H9 (cell line): ENCODE data around the gene ZC3HAV1L. TPM values are rescaled to one million over a fixed set of nuclear protein-coding genes. Genes with fewer than 3 reads are reported as not detected.

Experiments
- DNase-seq: peaks from one replicate; pipeline ENCODE4 v3.0.0-alpha.2; 2017
- H2AFZ ChIP-seq: one replicate; pipeline ENCODE4 v1.6.1; 2013; ENCODE audit warnings: mild to moderate bottlenecking, low read length, control low read depth, moderate library complexity
- H2AK5ac ChIP-seq: 2 replicates; pipeline ENCODE4 v1.6.1; 2013; ENCODE audit warnings: low read length, control low read depth, mixed read lengths; ENCODE audit not compliant: insufficient read length
- H2BK120ac ChIP-seq: one replicate; pipeline ENCODE4 v1.6.1; 2013; ENCODE audit warnings: low read depth, mild to moderate bottlenecking, low read length, control low read depth, inconsistent platforms; ENCODE audit not compliant: poor library complexity, severe bottlenecking
- H2BK12ac ChIP-seq: 2 replicates; pipeline ENCODE4 v1.6.1; 2013; ENCODE audit warnings: low read length, control low read depth, mixed read lengths, low read depth; ENCODE audit not compliant: insufficient read length
- H2BK15ac ChIP-seq: 2 replicates; pipeline ENCODE4 v1.6.1; 2013; ENCODE audit warnings: low read depth, low read length, control low read depth
- H2BK20ac ChIP-seq: one replicate; pipeline ENCODE4 v1.6.1; 2013; ENCODE audit warnings: low read depth, mild to moderate bottlenecking, low read length, control low read depth, inconsistent platforms; ENCODE audit not compliant: poor library complexity, severe bottlenecking
- H2BK5ac ChIP-seq: 2 replicates; pipeline ENCODE4 v1.6.1; 2013; ENCODE audit warnings: low read length, control low read depth, mixed read lengths; ENCODE audit not compliant: insufficient read length
- H3K14ac ChIP-seq: 2 replicates; pipeline ENCODE4 v1.6.1; 2013; ENCODE audit warnings: low read length, control low read depth; ENCODE audit not compliant: insufficient read depth
- H3K18ac ChIP-seq: 2 replicates; pipeline ENCODE4 v1.6.1; 2013; ENCODE audit warnings: low read depth, mild to moderate bottlenecking, mixed read lengths, low read length, control low read depth; ENCODE audit not compliant: insufficient read length
- H3K23ac ChIP-seq: 2 replicates; pipeline ENCODE4 v1.6.1; 2013; ENCODE audit warnings: low read length, control low read depth, mixed read lengths, low read depth; ENCODE audit not compliant: insufficient read length
- H3K23me2 ChIP-seq: 2 replicates; pipeline ENCODE4 v1.6.1; 2013; ENCODE audit warnings: low read depth, mild to moderate bottlenecking, mixed read lengths, low read length, control low read depth; ENCODE audit not compliant: insufficient read length, poor library complexity, severe bottlenecking
- H3K27ac ChIP-seq: 2 replicates; pipeline ENCODE4 v1.5.1; 2013; ENCODE audit warnings: low read length, control low read depth, mixed read lengths, low read depth; ENCODE audit not compliant: insufficient read length
- H3K27me3 ChIP-seq: 2 replicates; pipeline ENCODE4 v1.6.1; 2013; ENCODE audit warnings: low read length, control low read depth, inconsistent platforms; ENCODE audit not compliant: insufficient read depth
- H3K4ac ChIP-seq: 2 replicates; pipeline ENCODE4 v1.6.1; 2013; ENCODE audit warnings: low read depth, mild to moderate bottlenecking, control low read depth, inconsistent platforms, low read length, moderate library complexity
- H3K4me1 ChIP-seq: 2 replicates; pipeline ENCODE4 v1.6.1; 2013; ENCODE audit warnings: low read length, control low read depth, inconsistent platforms; ENCODE audit not compliant: insufficient read depth
- H3K4me2 ChIP-seq: 2 replicates; pipeline ENCODE4 v1.6.1; 2013; ENCODE audit warnings: low read length, control low read depth, mixed read lengths; ENCODE audit not compliant: insufficient read length, insufficient read depth
- H3K56ac ChIP-seq: 2 replicates; pipeline ENCODE4 v1.6.1; 2013; ENCODE audit warnings: low read depth, mild to moderate bottlenecking, mixed read lengths, low read length, control low read depth; ENCODE audit not compliant: insufficient read length
- H3K79me1 ChIP-seq: 2 replicates; pipeline ENCODE4 v1.6.1; 2013; ENCODE audit warnings: low read depth, mild to moderate bottlenecking, moderate library complexity, low read length, control low read depth, inconsistent platforms; ENCODE audit not compliant: insufficient read depth, poor library complexity, severe bottlenecking
- H3K79me2 ChIP-seq: 2 replicates; pipeline ENCODE4 v1.6.1; 2013; ENCODE audit warnings: low read length, control low read depth, inconsistent platforms; ENCODE audit not compliant: insufficient read depth
- H3K9ac ChIP-seq: 2 replicates; pipeline ENCODE4 v1.6.1; 2013; ENCODE audit warnings: low read length, control low read depth, mixed read lengths; ENCODE audit not compliant: insufficient read length; ENCODE audit errors: extremely low read depth
- H3K9me3 ChIP-seq: one replicate; pipeline ENCODE4 v1.6.1; 2013; ENCODE audit warnings: low read depth, low read length, inconsistent platforms; ENCODE audit not compliant: control insufficient read depth
- H3T11ph ChIP-seq: one replicate; pipeline ENCODE4 v1.6.1; 2013; ENCODE audit warnings: mild to moderate bottlenecking, low read length, control low read depth, inconsistent platforms
- H4K20me1 ChIP-seq: one replicate; pipeline ENCODE4 v1.6.1; 2013; ENCODE audit not compliant: control insufficient read depth, insufficient read length, insufficient read depth
- H4K5ac ChIP-seq: 2 replicates; pipeline ENCODE4 v1.6.1; 2013; ENCODE audit warnings: low read depth, mild to moderate bottlenecking, mixed read lengths, low read length, control low read depth; ENCODE audit not compliant: insufficient read length
- H4K8ac ChIP-seq: replicated peaks from 2 replicates; pipeline ENCODE4 v1.6.1; 2013; ENCODE audit warnings: low read length, control low read depth, mixed read lengths, low read depth; ENCODE audit not compliant: insufficient read length
- H4K91ac ChIP-seq: 2 replicates; pipeline ENCODE4 v1.6.1; 2013; ENCODE audit warnings: low read depth, mild to moderate bottlenecking, moderate library complexity, mixed read lengths, low read length, control low read depth; ENCODE audit not compliant: insufficient read length
- H3K27ac Mint-ChIP-seq, 3 experiments: 2 replicates in 2 of 3; 3 replicates in 1 of 3; pipeline ENCODE4 v1.8.0; 2020 to 2021; ENCODE audit warnings: mixed read lengths in 3 of 3, mild to moderate bottlenecking in 1 of 3, moderate library complexity in 1 of 3
- H3K27me3 Mint-ChIP-seq: 2 replicates; pipeline ENCODE4 v1.8.0; 2021; ENCODE audit warnings: low read depth, mild to moderate bottlenecking, moderate library complexity, mixed read lengths
- H3K36me3 Mint-ChIP-seq, 3 experiments: 2 replicates in 2 of 3; 3 replicates in 1 of 3; pipeline ENCODE4 v1.8.0; 2020 to 2021; ENCODE audit warnings: low read depth in 3 of 3, mixed read lengths in 3 of 3; ENCODE audit not compliant: insufficient read depth in 1 of 3
- H3K4me1 Mint-ChIP-seq, 2 experiments: 2 replicates each; pipeline ENCODE4 v1.8.0; 2020; ENCODE audit warnings: mixed read lengths in 2 of 2
- H3K4me3 Mint-ChIP-seq, 2 experiments: 2 replicates in 1 of 2; 3 replicates in 1 of 2; pipeline ENCODE4 v1.8.0; 2020 to 2021; ENCODE audit warnings: mild to moderate bottlenecking in 2 of 2, mixed read lengths in 2 of 2, moderate library complexity in 1 of 2
- H3K9me3 Mint-ChIP-seq, 2 experiments: 2 replicates in 1 of 2; 3 replicates in 1 of 2; pipeline ENCODE4 v1.8.0; 2020; ENCODE audit warnings: mild to moderate bottlenecking in 2 of 2, mixed read lengths in 2 of 2, moderate library complexity in 1 of 2
- WGBS: extraction: QIAGEN DNeasy Blood & Tissue Kit; methylation state at CpG from one replicate; pipeline ENCODE4 v1.1.7; 2013; ENCODE audit warnings: missing lambda C conversion rate, low lambda C conversion rate, mixed read lengths; ENCODE audit not compliant: insufficient read length; ENCODE audit errors: extremely low coverage; 5-methylcytosine and 5-hydroxymethylcytosine counted together
- total RNA-seq: library from RNA; stranded (reverse); gene quantifications from 2 replicates; pipeline ENCODE4 v1.2.1, GENCODE V29; 2021
- TF ChIP-seq, protein P1 (sequence below): fragments of 200-600 bp; sonication (generic); conservative IDR thresholded peaks from 3 replicates; pipeline ENCODE4 v1.8.0; 2021; ENCODE audit warnings: antibody characterized with exemption, mild to moderate bottlenecking

Gene ZC3HAV1L
- total RNA-seq, 1 experiment from 2014 or later: not detected

DNA sequence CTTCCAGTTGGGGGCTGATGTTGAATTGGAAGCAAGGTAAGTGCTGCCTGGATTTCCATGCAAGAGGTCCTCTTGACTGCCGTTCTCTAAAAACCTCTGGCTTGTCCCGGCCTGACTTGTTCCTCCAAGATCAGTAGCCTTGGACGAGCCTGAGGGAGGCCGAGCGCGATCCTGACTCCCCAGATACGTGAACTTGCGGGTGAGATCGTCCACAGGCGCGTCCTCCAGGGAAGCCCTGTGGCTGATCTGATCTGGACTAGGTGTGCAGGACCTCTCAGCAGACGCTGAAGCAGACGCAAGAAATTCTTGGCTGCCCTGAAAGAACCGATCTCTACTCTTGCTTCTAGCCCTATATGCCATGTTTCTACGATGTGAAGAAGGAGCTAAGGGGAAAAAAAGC is 44.0 kb upstream of the ZC3HAV1L start:
- no CpG with 5 or more reads among the region's 15 CpGs for WGBS
- Histone ChIP-seq H3K4me2 (no peak overlapping the region), H3K9ac (no peak overlapping the region), H3T11ph (no peak overlapping the region), H2BK15ac (no peak overlapping the region), H3K14ac (no peak overlapping the region), H4K91ac (no peak overlapping the region), H3K4ac (no peak overlapping the region), H4K8ac (no peak overlapping the region), H4K20me1 (no peaks in the 10 kb centered on the region), H2BK20ac (no peak overlapping the region), H3K4me1 (no peaks in the 10 kb centered on the region), H4K5ac (no peak overlapping the region), H3K79me2 (no peaks in the 10 kb centered on the region), H3K23me2 (no peaks in the 10 kb centered on the region), H2BK5ac (no peak overlapping the region), H3K27ac (no peak overlapping the region), H3K56ac (no peak overlapping the region), H3K27me3 (no peaks in the 10 kb centered on the region), H3K79me1 (no peaks in the 10 kb centered on the region), H2BK120ac (no peak overlapping the region), H3K18ac (no peak overlapping the region), H2AK5ac (no peak overlapping the region), H2BK12ac (no peak overlapping the region), H3K9me3 (no peaks in the 10 kb centered on the region), H2AFZ (no peak overlapping the region), H3K23ac (no peak overlapping the region)
- no peak for DNase-seq
- no peak overlapping the region for H3K4me3 Mint-ChIP-seq
- H3K36me3 Mint-ChIP-seq: peaks cover 21 to 78% (median 35%) of the 10 kb centered on the region in 3 experiments; a peak in 6 of 7 replicates
- H3K4me1 Mint-ChIP-seq: peaks cover 0 to 1% of the 10 kb centered on the region in 2 experiments; a peak in 1 of 4 replicates
- no peaks in the 10 kb centered on the region for H3K9me3 Mint-ChIP-seq
- peak overlapping the region in 1 of 3 experiments; percentile 39; a peak in 1 of 7 replicates for H3K27ac Mint-ChIP-seq
- H3K27me3 Mint-ChIP-seq: no peaks in the 10 kb centered on the region
- TF ChIP-seq, protein P1, sequence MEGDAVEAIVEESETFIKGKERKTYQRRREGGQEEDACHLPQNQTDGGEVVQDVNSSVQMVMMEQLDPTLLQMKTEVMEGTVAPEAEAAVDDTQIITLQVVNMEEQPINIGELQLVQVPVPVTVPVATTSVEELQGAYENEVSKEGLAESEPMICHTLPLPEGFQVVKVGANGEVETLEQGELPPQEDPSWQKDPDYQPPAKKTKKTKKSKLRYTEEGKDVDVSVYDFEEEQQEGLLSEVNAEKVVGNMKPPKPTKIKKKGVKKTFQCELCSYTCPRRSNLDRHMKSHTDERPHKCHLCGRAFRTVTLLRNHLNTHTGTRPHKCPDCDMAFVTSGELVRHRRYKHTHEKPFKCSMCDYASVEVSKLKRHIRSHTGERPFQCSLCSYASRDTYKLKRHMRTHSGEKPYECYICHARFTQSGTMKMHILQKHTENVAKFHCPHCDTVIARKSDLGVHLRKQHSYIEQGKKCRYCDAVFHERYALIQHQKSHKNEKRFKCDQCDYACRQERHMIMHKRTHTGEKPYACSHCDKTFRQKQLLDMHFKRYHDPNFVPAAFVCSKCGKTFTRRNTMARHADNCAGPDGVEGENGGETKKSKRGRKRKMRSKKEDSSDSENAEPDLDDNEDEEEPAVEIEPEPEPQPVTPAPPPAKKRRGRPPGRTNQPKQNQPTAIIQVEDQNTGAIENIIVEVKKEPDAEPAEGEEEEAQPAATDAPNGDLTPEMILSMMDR: no peak
